Calu3 (cell line): ENCODE results near the gene THAP2. TPM values are rescaled to one million over a fixed set of nuclear protein-coding genes. Genes with fewer than 3 reads are reported as not detected.
A peak's percentile ranks its signal among the peaks of the same experiment; 100 is the strongest.

Source experiments
- Bru-seq: library from RNA; stranded (reverse); fragments of 400-500 nt; gene quantifications from one replicate; lab custom pipeline; 2021; lab: Mats Ljungman, UMichigan
- BruChase-seq, 2 experiments: library from RNA; stranded (reverse); fragments of 400-500 nt; gene quantifications; one replicate each; lab custom pipeline; 2021; lab: Mats Ljungman, UMichigan
- BruUV-seq: library from RNA; stranded (reverse); fragments of 400-500 nt; replicated peaks from 2 replicates; lab custom pipeline; 2021; lab: Mats Ljungman, UMichigan
- CTCF ChIA-PET: fragments of 300-600 bp; sonication (Branson Sonifier 250); formaldehyde crosslinking; loops from one replicate; lab custom pipeline; 2022; ENCODE audit warnings: antibody characterized with exemption; lab: Charles Lee
- DNase-seq: peaks from one replicate; pipeline ENCODE4 v3.0.0; 2022
- H3K27ac Mint-ChIP-seq: one replicate; pipeline ENCODE4 v1.8.0; 2022; ENCODE audit warnings: mixed read lengths; ENCODE audit not compliant: unreplicated experiment
- H3K27me3 Mint-ChIP-seq: one replicate; pipeline ENCODE4 v1.8.0; 2022; ENCODE audit warnings: mixed read lengths; ENCODE audit not compliant: unreplicated experiment
- H3K36me3 Mint-ChIP-seq: one replicate; pipeline ENCODE4 v1.8.0; 2022; ENCODE audit warnings: mild to moderate bottlenecking, moderate library complexity, mixed read lengths; ENCODE audit not compliant: insufficient read depth, unreplicated experiment
- H3K4me1 Mint-ChIP-seq: one replicate; pipeline ENCODE4 v1.8.0; 2022; ENCODE audit warnings: mild to moderate bottlenecking, low read depth, mixed read lengths; ENCODE audit not compliant: unreplicated experiment
- H3K4me3 Mint-ChIP-seq: one replicate; pipeline ENCODE4 v1.8.0; 2022; ENCODE audit warnings: mild to moderate bottlenecking, low read depth, moderate library complexity, mixed read lengths; ENCODE audit not compliant: unreplicated experiment
- H3K9me3 Mint-ChIP-seq: one replicate; pipeline ENCODE4 v1.8.0; 2022; ENCODE audit warnings: low read depth, mixed read lengths; ENCODE audit not compliant: unreplicated experiment
- intact Hi-C: fragments of 100-400 bp; cut with micrococcal nuclease; formaldehyde crosslinking; loops from one replicate; pipeline ENCODE4 v1.10.0; 2022; ENCODE audit not compliant: unreplicated experiment
- long read RNA-seq: library from polyadenylated mRNA; stranded (forward); transcript quantifications from one replicate; pipeline ENCODE4 v2.0.0, GENCODE V29; 2022
- total RNA-seq: library from RNA; stranded (reverse); gene quantifications from 2 replicates; pipeline ENCODE4 v1.2.3, GENCODE V29; 2022
- TF ChIP-seq, protein P1 (sequence below): fragments of 200-600 bp; IDR thresholded peaks from one replicate; pipeline ENCODE4 v1.8.0; 2022; ENCODE audit warnings: antibody characterized with exemption; ENCODE audit not compliant: unreplicated experiment

The THAP2 gene
- 8.3 and 9.6 TPM in 2 replicates for total RNA-seq
- Bru-seq, nascent RNA: percentile 54 among the genes with signal in this experiment
- BruChase-seq, experiment 1, labeled RNA remaining after a 6-hour chase: percentile 59 among the genes with signal in this experiment
- BruChase-seq, experiment 2, labeled RNA remaining after a 2-hour chase: percentile 66 among the genes with signal in this experiment
- long read RNA-seq, full-length matches to known transcripts: 7 of 15 reads
- long read RNA-seq, partial matches to known transcripts: 0 of 15 reads
- long read RNA-seq, other reads (novel, unspliced or antisense): 8 of 15 reads

DNA sequence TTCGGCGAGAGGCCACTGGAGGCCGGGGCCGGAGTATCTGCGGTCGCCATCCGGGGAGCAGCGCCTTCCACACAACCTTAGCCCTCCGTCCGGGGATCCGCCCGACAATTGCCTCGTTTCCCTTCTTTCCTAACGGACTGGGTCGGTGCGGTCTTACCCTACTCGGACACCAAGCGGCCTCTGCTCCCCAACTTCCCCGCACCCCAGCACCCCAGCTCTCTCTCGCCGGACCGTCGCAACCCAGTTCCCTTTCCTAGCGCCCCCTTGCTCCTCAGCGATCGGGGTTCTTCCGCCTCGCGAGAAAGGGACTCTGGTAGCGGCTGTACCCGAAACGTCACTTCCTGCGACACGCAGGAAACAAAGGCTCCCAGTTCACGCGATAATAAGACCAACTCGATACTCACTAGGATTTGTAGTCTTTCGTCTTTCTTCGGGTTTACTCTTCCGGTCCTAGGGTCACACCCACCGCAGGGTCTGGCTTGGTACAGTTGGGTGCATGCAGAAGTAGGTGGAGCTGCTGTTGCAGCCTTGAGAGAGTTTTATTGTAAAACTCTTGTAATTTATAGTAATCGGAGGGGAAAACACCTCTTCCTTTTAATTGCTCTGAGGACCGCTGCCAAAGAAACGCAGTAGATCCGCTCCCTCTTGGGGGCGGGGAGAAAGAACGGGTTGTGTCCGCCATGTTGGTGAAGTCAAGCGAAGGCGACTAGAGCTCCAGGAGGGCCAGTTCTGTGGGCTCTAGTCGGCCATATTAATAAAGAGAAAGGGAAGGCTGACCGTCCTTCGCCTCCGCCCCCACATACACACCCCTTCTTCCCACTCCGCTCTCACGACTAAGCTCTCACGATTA lies at the start of gene THAP2, which contains the start of gene ZFC3H1:
TSS of gene THAP2 (plus strand) at position 741 of the 850 bp plus-strand sequence. CDS start 209 bp downstream, outside the sequence.
TSS of gene ZFC3H1 (minus strand) at position 288 of the 850 bp plus-strand sequence. CDS start at position 50, 238 bp downstream.
- CTCF ChIA-PET: interaction anchor here (0.6 to 2.9 kb wide), 9 partner anchors 15 to 177 kb away, joined by 3 to 27 read pairs (median 3); partner anchors contain the start of genes RAB21 and TMEM19
- Mint-ChIP-seq H3K9me3 (peaks cover 2% of the 10 kb centered on the region), H3K27me3 (no peaks in the 10 kb centered on the region), H3K27ac (peak within 1 kb of the TSS; percentile 98), H3K36me3 (peaks cover 61% of the 10 kb centered on the region), H3K4me3 (peak within 1 kb of the TSS; percentile 97), H3K4me1 (peaks cover 17% of the 10 kb centered on the region)
- DNase-seq: peak; percentile 94
- no TSS peak for BruUV-seq
- intact Hi-C loops: loop anchor here (1.0 to 5.0 kb wide), 2 partner anchors 84 to 174 kb away; partner anchors contain the start of gene TBC1D15
- TF ChIP-seq, protein P1, sequence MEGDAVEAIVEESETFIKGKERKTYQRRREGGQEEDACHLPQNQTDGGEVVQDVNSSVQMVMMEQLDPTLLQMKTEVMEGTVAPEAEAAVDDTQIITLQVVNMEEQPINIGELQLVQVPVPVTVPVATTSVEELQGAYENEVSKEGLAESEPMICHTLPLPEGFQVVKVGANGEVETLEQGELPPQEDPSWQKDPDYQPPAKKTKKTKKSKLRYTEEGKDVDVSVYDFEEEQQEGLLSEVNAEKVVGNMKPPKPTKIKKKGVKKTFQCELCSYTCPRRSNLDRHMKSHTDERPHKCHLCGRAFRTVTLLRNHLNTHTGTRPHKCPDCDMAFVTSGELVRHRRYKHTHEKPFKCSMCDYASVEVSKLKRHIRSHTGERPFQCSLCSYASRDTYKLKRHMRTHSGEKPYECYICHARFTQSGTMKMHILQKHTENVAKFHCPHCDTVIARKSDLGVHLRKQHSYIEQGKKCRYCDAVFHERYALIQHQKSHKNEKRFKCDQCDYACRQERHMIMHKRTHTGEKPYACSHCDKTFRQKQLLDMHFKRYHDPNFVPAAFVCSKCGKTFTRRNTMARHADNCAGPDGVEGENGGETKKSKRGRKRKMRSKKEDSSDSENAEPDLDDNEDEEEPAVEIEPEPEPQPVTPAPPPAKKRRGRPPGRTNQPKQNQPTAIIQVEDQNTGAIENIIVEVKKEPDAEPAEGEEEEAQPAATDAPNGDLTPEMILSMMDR: peak; percentile 23

DNA sequence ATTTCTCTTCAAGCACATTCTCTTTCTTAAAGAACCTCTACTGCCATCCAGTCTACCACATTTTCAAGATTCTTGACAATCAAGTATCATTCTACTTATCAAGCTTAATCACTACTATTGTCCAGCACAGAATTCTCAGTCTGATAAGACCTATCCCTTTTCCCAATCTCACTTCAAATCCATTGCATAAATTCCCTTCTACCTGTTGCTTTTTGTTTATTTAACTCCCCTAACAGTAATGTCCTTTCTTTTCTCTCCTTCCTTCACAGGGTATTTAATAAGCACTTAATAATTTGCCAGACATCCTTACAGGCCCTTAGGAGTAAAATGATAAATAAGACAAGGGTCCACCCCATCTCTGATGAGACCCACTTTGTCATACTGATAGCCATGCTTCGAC lies 42.2 kb upstream of the THAP2 start:
- no peak overlapping the region for H3K4me3 Mint-ChIP-seq
- no TSS peak for BruUV-seq
- H3K27ac Mint-ChIP-seq: peak overlapping the region; percentile 19
- intact Hi-C loops: no loop called here
- H3K36me3 Mint-ChIP-seq: peaks cover 41% of the 10 kb centered on the region
- TF ChIP-seq, protein P1: no peak
- H3K9me3 Mint-ChIP-seq: no peaks in the 10 kb centered on the region
- H3K4me1 Mint-ChIP-seq: no peaks in the 10 kb centered on the region
- CTCF ChIA-PET: no interaction called here
- DNase-seq: no peak
- no peaks in the 10 kb centered on the region for H3K27me3 Mint-ChIP-seq

- no TSS peak for BruUV-seq
- CTCF ChIA-PET: no interaction called here
- TF ChIP-seq, protein P1: no peak
- Mint-ChIP-seq H3K27me3 (no peaks in the 10 kb centered on the region), H3K4me3 (no peak overlapping the region), H3K9me3 (no peaks in the 10 kb centered on the region), H3K4me1 (no peaks in the 10 kb centered on the region), H3K36me3 (peaks cover 47% of the 10 kb centered on the region), H3K27ac (no peak overlapping the region)
- intact Hi-C loops: no loop called here
- no peak for DNase-seq
Observed at GRCh38 chr12:71625476-71625875, 38.6 kb upstream of the THAP2 start.

DNA sequence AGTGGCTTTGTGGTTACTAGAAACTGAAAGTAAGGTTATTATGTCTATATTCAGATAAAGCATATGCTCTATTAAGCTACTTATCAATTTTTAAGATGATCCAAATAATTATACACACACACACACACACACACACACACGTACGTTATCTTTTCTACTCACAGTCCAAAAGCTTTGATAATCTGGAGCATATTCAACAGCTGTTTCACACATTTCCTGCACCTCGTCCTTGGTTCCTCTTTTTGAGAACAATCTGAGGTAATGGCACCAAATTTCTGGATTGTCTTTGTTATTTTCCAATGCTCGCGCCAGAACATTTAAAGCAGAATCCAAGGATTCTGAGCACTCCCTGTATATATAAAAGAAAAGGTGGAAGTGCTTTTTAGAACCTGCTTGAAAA lies 38.0 kb upstream of the THAP2 start:
- H3K27me3 Mint-ChIP-seq: no peaks in the 10 kb centered on the region
- no TSS peak for BruUV-seq
- H3K36me3 Mint-ChIP-seq: peaks cover 47% of the 10 kb centered on the region
- peak overlapping the region; percentile 71 for H3K27ac Mint-ChIP-seq
- TF ChIP-seq, protein P1: no peak
- CTCF ChIA-PET: no interaction called here
- no peaks in the 10 kb centered on the region for H3K4me1 Mint-ChIP-seq
- no peak overlapping the region for H3K4me3 Mint-ChIP-seq
- no peak for DNase-seq
- no peaks in the 10 kb centered on the region for H3K9me3 Mint-ChIP-seq
- intact Hi-C loops: no loop called here
